ENCODE results near the gene PCP4.

Gene PCP4

DNA sequence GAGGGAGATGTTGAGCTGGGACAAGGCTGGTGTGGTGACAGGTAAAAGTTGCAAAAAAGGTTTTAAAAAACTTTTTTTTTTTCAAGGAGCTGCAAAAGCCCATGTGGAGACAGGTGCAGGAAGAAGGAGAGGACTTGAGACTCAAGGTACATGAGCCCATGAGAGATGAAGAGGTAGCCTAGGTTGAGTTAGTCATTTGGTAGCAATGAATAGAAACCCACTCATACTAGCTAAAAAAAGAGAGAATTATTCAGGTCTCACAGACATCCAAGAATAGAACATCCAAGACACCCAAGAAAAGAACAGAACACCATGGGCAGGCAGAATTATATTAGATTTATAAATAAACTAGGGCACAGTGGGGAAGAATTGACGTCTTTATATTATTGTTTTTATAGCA is 65.1 kb downstream of the PCP4 start:
- Histone ChIP-seq H3K4me3 (ENCODE audit: low read depth, low read length) (no peak overlapping the region), H3K27me3 (ENCODE audit: control insufficient read depth, insufficient read depth, low read length) (no peaks in the 10 kb centered on the region), H3K9me3 (ENCODE audit: control insufficient read depth, insufficient read depth, low read length) (no peaks in the 10 kb centered on the region), H3K9ac (ENCODE audit: low read depth, low read length) (no peak overlapping the region), H3K4me1 (ENCODE audit: control insufficient read depth, insufficient read depth, low read length) (no peaks in the 10 kb centered on the region), H3K36me3 (ENCODE audit: control insufficient read depth, insufficient read depth, low read length) (no peaks in the 10 kb centered on the region)

DNA sequence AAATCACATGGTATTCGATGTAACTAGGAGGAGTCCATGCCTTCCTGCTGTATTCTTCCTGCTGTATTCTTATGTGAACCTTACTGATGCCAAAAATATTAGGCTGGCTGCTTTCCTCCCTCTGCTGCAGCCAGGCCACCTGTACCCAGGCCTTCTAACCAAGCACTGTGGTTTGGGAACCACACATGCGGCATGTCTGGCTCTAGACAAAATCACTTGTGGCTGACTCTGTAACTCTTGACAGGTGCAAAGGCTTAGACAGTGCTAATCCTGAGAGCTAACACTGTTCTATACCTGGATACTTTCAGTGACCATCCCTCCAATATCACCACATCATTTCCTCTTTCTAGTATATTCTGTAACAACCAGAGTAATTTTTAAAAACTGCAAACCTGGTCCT is 67.7 kb downstream of the PCP4 start:
- Histone ChIP-seq H3K36me3 (ENCODE audit: control insufficient read depth, insufficient read depth, low read length) (no peaks in the 10 kb centered on the region), H3K4me3 (ENCODE audit: low read depth, low read length) (no peak overlapping the region), H3K4me1 (ENCODE audit: control insufficient read depth, insufficient read depth, low read length) (no peaks in the 10 kb centered on the region), H3K9me3 (ENCODE audit: control insufficient read depth, insufficient read depth, low read length) (no peaks in the 10 kb centered on the region), H3K27me3 (ENCODE audit: control insufficient read depth, insufficient read depth, low read length) (no peaks in the 10 kb centered on the region), H3K9ac (ENCODE audit: low read depth, low read length) (no peak overlapping the region)

- Histone ChIP-seq H3K4me1 (ENCODE audit: control insufficient read depth, insufficient read depth, low read length) (no peaks in the 10 kb centered on the region), H3K27me3 (ENCODE audit: control insufficient read depth, insufficient read depth, low read length) (no peaks in the 10 kb centered on the region), H3K9ac (ENCODE audit: low read depth, low read length) (no peak overlapping the region), H3K9me3 (ENCODE audit: control insufficient read depth, insufficient read depth, low read length) (no peaks in the 10 kb centered on the region), H3K36me3 (ENCODE audit: control insufficient read depth, insufficient read depth, low read length) (no peaks in the 10 kb centered on the region), H3K4me3 (ENCODE audit: low read depth, low read length) (no peak overlapping the region)
Observed at GRCh38 chr21:39935716-39936115, 68.5 kb downstream of the PCP4 start.

DNA sequence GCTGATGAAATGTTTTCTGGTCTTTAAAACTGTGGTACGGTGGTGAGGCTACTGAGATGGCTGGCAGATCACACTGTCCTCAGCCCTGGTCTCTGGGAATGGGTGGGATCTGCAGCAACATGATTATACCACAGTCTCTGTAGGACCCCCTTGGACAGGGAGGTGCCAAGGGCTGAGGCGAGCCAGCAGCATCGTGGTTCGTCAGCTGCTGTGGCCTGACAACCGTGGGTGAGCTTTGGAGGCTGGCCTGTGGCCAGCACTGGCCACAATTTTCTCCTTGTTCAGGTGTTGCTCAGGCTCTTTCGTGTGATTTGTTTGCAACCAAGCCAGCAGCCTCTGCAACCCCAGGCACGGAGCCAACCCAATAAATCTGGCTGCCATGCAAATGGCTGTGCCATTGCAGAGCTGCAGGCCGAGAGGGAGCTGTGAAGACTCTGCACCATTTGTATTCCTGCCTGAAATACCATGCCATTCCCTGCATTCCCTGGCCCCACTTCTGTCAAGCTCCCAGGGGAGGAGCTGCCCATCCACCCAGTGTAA is 70.9 kb downstream of the PCP4 start:
- Histone ChIP-seq H3K9me3 (ENCODE audit: control insufficient read depth, insufficient read depth, low read length) (no peaks in the 10 kb centered on the region), H3K9ac (ENCODE audit: low read depth, low read length) (no peak overlapping the region), H3K4me3 (ENCODE audit: low read depth, low read length) (no peak overlapping the region), H3K4me1 (ENCODE audit: control insufficient read depth, insufficient read depth, low read length) (no peaks in the 10 kb centered on the region), H3K27me3 (ENCODE audit: control insufficient read depth, insufficient read depth, low read length) (no peaks in the 10 kb centered on the region), H3K36me3 (ENCODE audit: control insufficient read depth, insufficient read depth, low read length) (no peaks in the 10 kb centered on the region)

- H3K36me3 ChIP-seq (ENCODE audit: control insufficient read depth, insufficient read depth, low read length), result no peaks in the 10 kb centered on the region
- H3K4me3 ChIP-seq (ENCODE audit: low read depth, low read length), result no peak overlapping the region
- no peaks in the 10 kb centered on the region for H3K4me1 ChIP-seq (ENCODE audit: control insufficient read depth, insufficient read depth, low read length)
Observed at GRCh38 chr21:39946199-39946598, 79.0 kb downstream of the PCP4 start.

DNA sequence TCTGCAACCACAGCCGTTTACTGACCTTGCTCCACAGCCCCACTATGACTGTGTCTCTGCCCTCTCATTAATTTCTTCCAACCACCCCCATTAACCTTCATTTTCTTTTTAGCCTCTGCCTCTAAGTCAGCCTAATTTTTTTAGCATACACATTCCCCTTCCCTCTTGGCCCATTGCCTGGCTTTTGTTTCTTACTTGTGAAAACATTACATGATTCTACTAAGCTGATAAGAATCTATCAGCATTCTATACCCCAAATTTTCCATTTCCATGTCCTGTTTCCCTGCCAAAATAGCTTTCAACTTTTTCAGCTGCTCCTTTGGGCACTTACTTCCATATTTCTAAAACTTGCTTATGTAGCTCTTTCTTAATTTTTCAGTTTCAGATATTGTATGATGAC is 79.8 kb downstream of the PCP4 start:
- Histone ChIP-seq H3K36me3 (ENCODE audit: control insufficient read depth, insufficient read depth, low read length) (no peaks in the 10 kb centered on the region), H3K9ac (ENCODE audit: low read depth, low read length) (no peak overlapping the region), H3K4me1 (ENCODE audit: control insufficient read depth, insufficient read depth, low read length) (peaks cover 5% of the 10 kb centered on the region), H3K4me3 (ENCODE audit: low read depth, low read length) (no peak overlapping the region), H3K9me3 (ENCODE audit: control insufficient read depth, insufficient read depth, low read length) (no peaks in the 10 kb centered on the region), H3K27me3 (ENCODE audit: control insufficient read depth, insufficient read depth, low read length) (peaks cover 6% of the 10 kb centered on the region)

More at GRCh38 chr21:39946199-39946598, 79.0 kb downstream of the PCP4 start:
- Histone ChIP-seq H3K27me3 (ENCODE audit: control insufficient read depth, insufficient read depth, low read length) (peaks cover 6% of the 10 kb centered on the region), H3K9ac (ENCODE audit: low read depth, low read length) (no peak overlapping the region), H3K9me3 (ENCODE audit: control insufficient read depth, insufficient read depth, low read length) (no peaks in the 10 kb centered on the region)

- Histone ChIP-seq H3K4me1 (ENCODE audit: control insufficient read depth, insufficient read depth, low read length) (peaks cover 8% of the 10 kb centered on the region), H3K36me3 (ENCODE audit: control insufficient read depth, insufficient read depth, low read length) (no peaks in the 10 kb centered on the region), H3K9me3 (ENCODE audit: control insufficient read depth, insufficient read depth, low read length) (no peaks in the 10 kb centered on the region), H3K4me3 (ENCODE audit: low read depth, low read length) (no peak overlapping the region), H3K27me3 (ENCODE audit: control insufficient read depth, insufficient read depth, low read length) (peaks cover 11% of the 10 kb centered on the region), H3K9ac (ENCODE audit: low read depth, low read length) (no peak overlapping the region)
Observed at GRCh38 chr21:39951183-39952101, 84.2 kb downstream of the PCP4 start.

DNA sequence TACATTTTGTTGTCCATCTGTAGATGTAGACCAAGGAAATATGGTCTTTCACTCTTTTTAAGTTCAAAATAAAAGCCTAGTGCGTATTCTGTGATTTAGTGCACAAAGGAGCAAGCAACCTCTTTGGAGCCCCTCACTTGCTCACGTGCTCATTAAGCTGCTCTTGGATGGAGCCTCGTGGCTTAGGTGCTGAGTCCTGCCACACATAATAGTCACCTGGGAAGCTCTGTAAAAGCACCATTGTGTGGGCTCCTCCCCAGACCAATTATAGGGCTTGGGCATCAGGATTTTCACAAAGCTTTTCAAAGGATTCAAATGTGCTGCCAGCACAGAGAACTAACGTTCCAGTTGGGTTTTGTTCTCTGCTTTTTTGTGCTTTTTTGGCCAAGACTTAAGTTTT is 85.0 kb downstream of the PCP4 start:
- Histone ChIP-seq H3K9ac (ENCODE audit: low read depth, low read length) (no peak overlapping the region), H3K27me3 (ENCODE audit: control insufficient read depth, insufficient read depth, low read length) (peaks cover 11% of the 10 kb centered on the region), H3K9me3 (ENCODE audit: control insufficient read depth, insufficient read depth, low read length) (no peaks in the 10 kb centered on the region), H3K4me3 (ENCODE audit: low read depth, low read length) (no peak overlapping the region), H3K36me3 (ENCODE audit: control insufficient read depth, insufficient read depth, low read length) (no peaks in the 10 kb centered on the region), H3K4me1 (ENCODE audit: control insufficient read depth, insufficient read depth, low read length) (peaks cover 10% of the 10 kb centered on the region)

DNA sequence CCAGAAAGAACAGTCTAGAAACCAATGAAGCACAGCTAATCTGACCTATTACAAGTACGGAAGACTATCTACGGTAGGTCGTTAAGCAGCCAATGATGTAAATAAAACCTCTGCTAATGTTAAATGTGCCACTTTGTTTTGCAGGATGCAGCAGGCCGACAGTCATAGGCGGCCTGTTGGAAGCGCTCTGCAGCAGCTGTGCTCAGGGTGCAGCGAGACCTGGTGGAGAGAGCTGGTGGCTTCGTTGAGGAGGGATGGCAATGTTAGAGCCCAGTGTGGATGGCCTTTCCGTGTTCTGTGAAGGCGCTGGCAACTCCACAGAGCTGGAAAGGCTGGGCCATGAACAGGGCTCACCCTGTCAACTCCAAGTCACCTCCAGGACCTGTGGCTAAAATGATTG is 87.3 kb downstream of the PCP4 start:
- H3K4me3 ChIP-seq (ENCODE audit: low read depth, low read length), result no peak overlapping the region
- no peaks in the 10 kb centered on the region for H3K9me3 ChIP-seq (ENCODE audit: control insufficient read depth, insufficient read depth, low read length)
- no peaks in the 10 kb centered on the region for H3K36me3 ChIP-seq (ENCODE audit: control insufficient read depth, insufficient read depth, low read length)

GRCh38 chr21:39955326-39955725 is 88.1 kb downstream of the PCP4 start:
- Histone ChIP-seq H3K36me3 (ENCODE audit: control insufficient read depth, insufficient read depth, low read length) (no peaks in the 10 kb centered on the region), H3K9ac (ENCODE audit: low read depth, low read length) (no peak overlapping the region), H3K27me3 (ENCODE audit: control insufficient read depth, insufficient read depth, low read length) (peaks cover 11% of the 10 kb centered on the region), H3K9me3 (ENCODE audit: control insufficient read depth, insufficient read depth, low read length) (no peaks in the 10 kb centered on the region), H3K4me1 (ENCODE audit: control insufficient read depth, insufficient read depth, low read length) (peaks cover 10% of the 10 kb centered on the region), H3K4me3 (ENCODE audit: low read depth, low read length) (no peak overlapping the region)

More for the DNA sequence above, 87.3 kb downstream of the PCP4 start:
- H3K9ac ChIP-seq (ENCODE audit: low read depth, low read length), result no peak overlapping the region
- peaks cover 11% of the 10 kb centered on the region for H3K27me3 ChIP-seq (ENCODE audit: control insufficient read depth, insufficient read depth, low read length)
- peaks cover 10% of the 10 kb centered on the region for H3K4me1 ChIP-seq (ENCODE audit: control insufficient read depth, insufficient read depth, low read length)

DNA sequence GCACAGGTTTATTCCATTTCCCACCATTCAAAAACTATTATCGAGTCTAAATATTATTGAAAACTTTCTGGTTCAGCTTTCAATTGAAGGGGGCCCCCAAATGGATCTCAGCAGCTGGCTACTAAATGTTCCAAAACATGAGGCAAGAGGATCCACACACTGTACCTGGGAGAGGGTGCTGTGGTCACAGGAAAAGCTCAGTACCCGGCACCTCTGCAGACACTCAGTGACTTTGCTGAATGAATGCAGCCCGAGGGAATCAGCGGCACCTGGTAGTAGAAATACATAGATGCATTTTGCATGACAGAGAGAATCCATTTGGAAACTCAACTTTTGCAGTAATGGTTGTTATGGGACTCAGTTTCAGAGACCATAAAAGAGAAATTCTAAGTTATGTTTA is 89.3 kb downstream of the PCP4 start:
- H3K9ac ChIP-seq (ENCODE audit: low read depth, low read length), result no peak overlapping the region
- H3K4me3 ChIP-seq (ENCODE audit: low read depth, low read length), result no peak overlapping the region
- no peaks in the 10 kb centered on the region for H3K36me3 ChIP-seq (ENCODE audit: control insufficient read depth, insufficient read depth, low read length)

GRCh38 chr21:39958731-39959130 is 91.5 kb downstream of the PCP4 start:
- no peak overlapping the region for H3K9ac ChIP-seq (ENCODE audit: low read depth, low read length)
- no peak overlapping the region for H3K4me3 ChIP-seq (ENCODE audit: low read depth, low read length)
- H3K4me1 ChIP-seq (ENCODE audit: control insufficient read depth, insufficient read depth, low read length), result peaks cover 2% of the 10 kb centered on the region
- H3K36me3 ChIP-seq (ENCODE audit: control insufficient read depth, insufficient read depth, low read length), result no peaks in the 10 kb centered on the region
- H3K9me3 ChIP-seq (ENCODE audit: control insufficient read depth, insufficient read depth, low read length), result no peaks in the 10 kb centered on the region
- H3K27me3 ChIP-seq (ENCODE audit: control insufficient read depth, insufficient read depth, low read length), result no peaks in the 10 kb centered on the region

More for the DNA sequence above, 89.3 kb downstream of the PCP4 start:
- H3K9me3 ChIP-seq (ENCODE audit: control insufficient read depth, insufficient read depth, low read length), result no peaks in the 10 kb centered on the region
- H3K27me3 ChIP-seq (ENCODE audit: control insufficient read depth, insufficient read depth, low read length), result peaks cover 5% of the 10 kb centered on the region
- H3K4me1 ChIP-seq (ENCODE audit: control insufficient read depth, insufficient read depth, low read length), result peaks cover 9% of the 10 kb centered on the region

Measured in iPS-15b (cell line).